GM12872 (cell line): ENCODE data around the gene NEUROD2.

Experiments used
- CTCF ChIP-seq: IDR thresholded peaks from 3 replicates; pipeline ENCODE4 v1.5.1; 2011; ENCODE audit warnings: low read depth, mild to moderate bottlenecking, low read length, moderate library complexity; ENCODE audit not compliant: insufficient read depth

Gene NEUROD2

GRCh38 chr17:39563476-39563875, 44.2 kb downstream of the NEUROD2 start:
- no peak for TF ChIP-seq CTCF

- no peak for TF ChIP-seq CTCF
Measured at GRCh38 chr17:39562976-39563375, 44.7 kb downstream of the NEUROD2 start.

- TF ChIP-seq CTCF, result no peak
Measured at GRCh38 chr17:39562395-39562794, 45.3 kb downstream of the NEUROD2 start.

GRCh38 chr17:39556423-39556822, 51.3 kb downstream of the NEUROD2 start:
- no peak for TF ChIP-seq CTCF

- TF ChIP-seq CTCF, result no peak
Measured at GRCh38 chr17:39555368-39555767, 52.4 kb downstream of the NEUROD2 start.
